B cell (primary cell): ENCODE results near the gene CDKAL1. TPM values are rescaled to one million over a fixed set of nuclear protein-coding genes. Genes with fewer than 3 reads are reported as not detected.

Source experiments
- ATAC-seq: fragments of 200-7000 bp; cut with Tn5 transposase; one replicate; pipeline ENCODE4 v1.10.0; 2021; ENCODE audit warnings: low read depth, mild to moderate bottlenecking, moderate number of reproducible peaks, moderate library complexity
- CTCF ChIA-PET: fragments of 350-600 bp; sonication (Branson Sonifier 250); formaldehyde crosslinking; loops from one replicate; lab custom pipeline; 2021; ENCODE audit warnings: antibody characterized with exemption, inconsistent platforms; lab: Charles Lee
- POLR2A ChIA-PET: fragments of 350-600 bp; sonication (Branson Sonifier 250); formaldehyde crosslinking; loops from one replicate; lab custom pipeline; 2021; ENCODE audit warnings: antibody characterized with exemption; lab: Charles Lee
- DNase-seq: peaks from one replicate; pipeline ENCODE4 v3.0.0; 2013
- H2AFZ ChIP-seq: 2 replicates; pipeline ENCODE4 v1.6.1; 2012; ENCODE audit warnings: mild to moderate bottlenecking, low read depth, low read length; ENCODE audit not compliant: insufficient read depth, poor library complexity, severe bottlenecking
- H3K27ac ChIP-seq, 2 donors: 1 replicate in 1 of 2; 2 replicates in 1 of 2; pipeline ENCODE4 v1.5.1; 2012 to 2013; ENCODE audit warnings: low read length in 2 of 2, mild to moderate bottlenecking in 2 of 2, moderate library complexity in 1 of 2
- H3K27me3 ChIP-seq, 4 experiments: fragments of 200-600 bp in 1 of 4; sonication (generic) in 1 of 4; replicated peaks in 1 of 4; 1 replicate in 2 of 4; 2 replicates in 2 of 4; pipeline versions ENCODE4 v1.6.1 to v1.7.0; 2013 to 2016; ENCODE audit warnings: low read length in 3 of 4, mild to moderate bottlenecking in 2 of 4, mixed read lengths in 1 of 4, moderate library complexity in 1 of 4; ENCODE audit not compliant: insufficient read depth in 4 of 4, control insufficient read depth in 3 of 4; ENCODE audit errors: control extremely low read depth in 1 of 4
- H3K36me3 ChIP-seq, 2 experiments: replicated peaks in 1 of 2; 1 replicate in 1 of 2; 2 replicates in 1 of 2; pipeline versions ENCODE4 v1.6.1 to v1.7.1; 2013; ENCODE audit warnings: low read length in 1 of 2; ENCODE audit not compliant: insufficient read depth in 2 of 2, control insufficient read depth in 1 of 2; ENCODE audit errors: control extremely low read depth in 1 of 2, extremely low read depth in 1 of 2
- H3K4me1 ChIP-seq, 2 donors: fragments of 200-600 bp in 1 of 2; sonication (generic) in 1 of 2; 1 replicate in 1 of 2; 2 replicates in 1 of 2; pipeline versions ENCODE4 v1.5.1 to v1.6.1; 2013 to 2017; ENCODE audit warnings: low read length in 2 of 2; ENCODE audit not compliant: control insufficient read depth in 2 of 2, insufficient read depth in 2 of 2
- H3K4me2 ChIP-seq: replicated peaks from 2 replicates; pipeline ENCODE3; 2012; ENCODE audit warnings: mild to moderate bottlenecking, low read depth, low read length; ENCODE audit not compliant: poor library complexity, severe bottlenecking
- H3K4me3 ChIP-seq, 5 experiments: fragments of 200-600 bp in 1 of 5; sonication (generic) in 1 of 5; 1 replicate in 3 of 5; 2 replicates in 2 of 5; pipeline versions ENCODE4 v1.5.1 to v1.7.0; 2011 to 2016; ENCODE audit warnings: low read length in 4 of 5, mild to moderate bottlenecking in 4 of 5, low read depth in 2 of 5, control low read depth in 1 of 5, moderate library complexity in 1 of 5; ENCODE audit not compliant: insufficient read depth in 1 of 5; ENCODE audit errors: control extremely low read depth in 1 of 5, extremely low read depth in 1 of 5
- H3K79me2 ChIP-seq: fragments of 200-600 bp; sonication (generic); one replicate; pipeline ENCODE4 v1.6.0; 2016; ENCODE audit warnings: low read length; ENCODE audit not compliant: control insufficient read depth, insufficient read depth
- H3K9ac ChIP-seq: fragments of 200-600 bp; sonication (generic); 2 replicates; pipeline ENCODE4 v1.6.1; 2017; ENCODE audit warnings: mild to moderate bottlenecking, low read length, moderate library complexity
- H3K9me3 ChIP-seq, 3 donors: one replicate each; pipeline versions ENCODE4 v1.6.1 to v1.7.1; 2013; ENCODE audit warnings: low read length in 2 of 3; ENCODE audit not compliant: control insufficient read depth in 2 of 3, insufficient read depth in 1 of 3; ENCODE audit errors: control extremely low read depth in 1 of 3
- H4K20me1 ChIP-seq: 2 replicates; pipeline ENCODE4 v1.6.0; 2012; ENCODE audit warnings: mild to moderate bottlenecking, low read length; ENCODE audit not compliant: insufficient read depth, control insufficient read depth, poor library complexity, severe bottlenecking
- H3K27ac Mint-ChIP-seq: one replicate; pipeline ENCODE4 v1.8.0; 2021; ENCODE audit warnings: mixed read lengths
- H3K27me3 Mint-ChIP-seq: one replicate; pipeline ENCODE4 v1.8.0; 2021; ENCODE audit warnings: mixed read lengths
- H3K4me1 Mint-ChIP-seq: one replicate; pipeline ENCODE4 v1.8.0; 2021; ENCODE audit warnings: mixed read lengths
- H3K4me3 Mint-ChIP-seq: one replicate; pipeline ENCODE4 v1.8.0; 2021; ENCODE audit warnings: mixed read lengths
- H3K9me3 Mint-ChIP-seq: one replicate; pipeline ENCODE4 v1.8.0; 2022; ENCODE audit warnings: mixed read lengths; ENCODE audit not compliant: insufficient read depth
- CTCF ChIP-seq: fragments of 200-600 bp; IDR thresholded peaks from one replicate; pipeline ENCODE4 v1.8.0; 2022; ENCODE audit warnings: antibody characterized with exemption, mild to moderate bottlenecking
- EZH2 ChIP-seq: IDR thresholded peaks from 2 replicates; pipeline ENCODE4 v1.6.1; 2012; ENCODE audit warnings: borderline replicate concordance, low read depth, mild to moderate bottlenecking, moderate library complexity, low read length; ENCODE audit not compliant: insufficient read depth, poor library complexity, severe bottlenecking
- WGBS: methylation state at CpG from one replicate; pipeline ENCODE4 v1.1.5; 2013; ENCODE audit warnings: missing lambda C conversion rate; ENCODE audit not compliant: insufficient coverage; 5-methylcytosine and 5-hydroxymethylcytosine counted together
- intact Hi-C: fragments of 100-400 bp; cut with micrococcal nuclease; formaldehyde crosslinking; loops from one replicate; pipeline ENCODE4 v1.10.0; 2022
- polyA plus RNA-seq: library from polyadenylated mRNA; depleted of rRNA; stranded (reverse); fragments of >200 nt; gene quantifications from 2 replicates; pipeline ENCODE4 v1.2.3, GENCODE V29; 2012
- total RNA-seq, 2 donors: library from RNA; stranded (reverse); fragments of 120-200 nt in 1 of 2; gene quantifications; 1 replicate in 1 of 2; 2 replicates in 1 of 2; pipeline versions ENCODE4 v1.2.3 to v1.2.4, GENCODE V29; 2013 to 2022

The CDKAL1 gene
- total and polyA plus RNA-seq, 2 donors (not counting 1 experiment from before 2014, with no cell fraction given), result 6.1 to 33.3 TPM

- H3K4me3 ChIP-seq, result no peak overlapping the region
- no CpG with 5 or more reads among the region's 2 CpGs for WGBS
- no peak overlapping the region for H3K27ac ChIP-seq
- no peak overlapping the region for H3K27ac Mint-ChIP-seq
- CTCF ChIA-PET, result no interaction called here
- TF ChIP-seq CTCF (no peak), EZH2 (no peak)
- peaks cover under 1% of the 10 kb centered on the region for H3K9me3 Mint-ChIP-seq
- POLR2A ChIA-PET, result no interaction called here
- H3K4me2 ChIP-seq, result no peak overlapping the region
- ATAC-seq, result no peak
- no peak overlapping the region for H3K4me3 Mint-ChIP-seq
- H3K9ac ChIP-seq, result no peak overlapping the region
- H2AFZ ChIP-seq, result no peak overlapping the region
- H3K79me2 ChIP-seq, result no peaks in the 10 kb centered on the region
- DNase-seq, result no peak
- intact Hi-C loops, result no loop called here
- H3K9me3 ChIP-seq, result no peaks in the 10 kb centered on the region
- no peaks in the 10 kb centered on the region for H3K27me3 ChIP-seq
- H3K27me3 Mint-ChIP-seq, result no peaks in the 10 kb centered on the region
- H3K4me1 ChIP-seq, result peaks cover 19 to 27% of the 10 kb centered on the region in 2 donors
- peaks cover 37% of the 10 kb centered on the region for H3K4me1 Mint-ChIP-seq
- no peaks in the 10 kb centered on the region for H4K20me1 ChIP-seq
- H3K36me3 ChIP-seq, result peaks cover 1 to 7% of the 10 kb centered on the region in 2 experiments
Measured at GRCh38 chr6:21000331-21000801, 466.1 kb downstream of the CDKAL1 start.

- ATAC-seq, result no peak
- Mint-ChIP-seq H3K4me1 (peaks cover 47% of the 10 kb centered on the region), H3K9me3 (no peaks in the 10 kb centered on the region), H3K27ac (no peak overlapping the region), H3K27me3 (no peaks in the 10 kb centered on the region), H3K4me3 (no peak overlapping the region)
- Histone ChIP-seq H4K20me1 (no peaks in the 10 kb centered on the region), H3K4me3 (no peak overlapping the region), H3K4me2 (no peak overlapping the region), H3K9me3 (no peaks in the 10 kb centered on the region), H3K9ac (no peak overlapping the region), H3K4me1 (peaks cover 26 to 37% of the 10 kb centered on the region in 2 donors), H3K27me3 (no peaks in the 10 kb centered on the region), H2AFZ (no peak overlapping the region), H3K79me2 (no peaks in the 10 kb centered on the region), H3K27ac (no peak overlapping the region), H3K36me3 (peaks cover 1 to 7% of the 10 kb centered on the region in 2 experiments)
- TF ChIP-seq EZH2 (no peak), CTCF (no peak)
- no peak for DNase-seq
- intact Hi-C loops, result no loop called here
- no CpG with 5 or more reads among the region's 3 CpGs for WGBS
- CTCF ChIA-PET, result no interaction called here
- POLR2A ChIA-PET, result no interaction called here
Measured at GRCh38 chr6:21001736-21002135, 467.5 kb downstream of the CDKAL1 start.
